Panc1 (cell line): ENCODE data around the gene LENG8. TPM values are rescaled to one million over a fixed set of nuclear protein-coding genes. Genes with fewer than 3 reads are reported as not detected.

Experiments
- ATAC-seq: fragments of 200-7000 bp; cut with Tn5 transposase; 2 replicates; pipeline ENCODE4 v1.9.1; 2020; ENCODE audit warnings: mild to moderate bottlenecking, moderate library complexity
- BruUV-seq: library from RNA; stranded (reverse); fragments of 400-500 nt; replicated peaks from 2 replicates; lab custom pipeline; 2021; lab: Mats Ljungman, UMichigan
- CTCF ChIA-PET: fragments of 300-600 bp; sonication (Branson Sonifier 250); formaldehyde crosslinking; loops from one replicate; lab custom pipeline; 2022; ENCODE audit warnings: antibody characterized with exemption; lab: Charles Lee
- POLR2A ChIA-PET: fragments of 300-600 bp; sonication (Branson Sonifier 250); formaldehyde crosslinking; loops from one replicate; lab custom pipeline; 2022; ENCODE audit warnings: antibody characterized with exemption; lab: Charles Lee
- DNase-seq: peaks from one replicate; pipeline ENCODE4 v3.0.0-alpha.2; 2010; ENCODE audit warnings: low read depth, low spot score
- H3K27ac ChIP-seq: 2 replicates; pipeline ENCODE4 v1.5.1; 2011; ENCODE audit warnings: mild to moderate bottlenecking, low read length, inconsistent platforms
- H3K27me3 ChIP-seq: fragments of 200-500 bp; sonication (Bioruptor generic); 2 replicates; pipeline ENCODE4 v1.6.0; 2014; ENCODE audit warnings: low read length, inconsistent platforms; ENCODE audit not compliant: control insufficient read depth, insufficient read depth
- H3K36me3 ChIP-seq: fragments of 200-500 bp; sonication (Bioruptor generic); 2 replicates; pipeline ENCODE4 v1.5.1; 2014; ENCODE audit warnings: inconsistent platforms, mild to moderate bottlenecking, low read length, moderate library complexity; ENCODE audit not compliant: control insufficient read depth, insufficient read depth
- H3K4me1 ChIP-seq: 2 replicates; pipeline ENCODE4 v1.5.1; 2011; ENCODE audit warnings: inconsistent platforms, mild to moderate bottlenecking, low read length, moderate library complexity; ENCODE audit not compliant: control insufficient read depth, insufficient read depth
- H3K4me3 ChIP-seq, 2 experiments: 2 replicates each; pipeline ENCODE4 v1.5.1; 2011 to 2012; ENCODE audit warnings: low read depth in 2 of 2, low read length in 2 of 2, mild to moderate bottlenecking in 2 of 2, inconsistent platforms in 1 of 2, moderate library complexity in 1 of 2
- H3K9me3 ChIP-seq: fragments of 200-500 bp; sonication (Bioruptor generic); 2 replicates; pipeline ENCODE4 v1.5.1; 2014; ENCODE audit warnings: low read depth, mild to moderate bottlenecking, inconsistent platforms, low read length, moderate library complexity; ENCODE audit not compliant: control insufficient read depth, insufficient read depth
- CTCF ChIP-seq: fragments of 450-650 bp; IDR thresholded peaks from 2 replicates; pipeline ENCODE4 v1.5.1; 2017; ENCODE audit warnings: mild to moderate bottlenecking
- POLR2AphosphoS5 ChIP-seq: IDR thresholded peaks from 2 replicates; pipeline ENCODE4 v1.6.1; 2012; ENCODE audit warnings: mild to moderate bottlenecking, low read depth, low read length, moderate library complexity
- REST ChIP-seq, 2 experiments: IDR thresholded peaks; 2 replicates each; pipeline ENCODE4 v1.6.1; 2011 to 2012; ENCODE audit warnings: low read depth in 2 of 2, control low read depth in 1 of 2, low read length in 1 of 2, mild to moderate bottlenecking in 1 of 2, moderate library complexity in 1 of 2; ENCODE audit not compliant: insufficient read depth in 1 of 2
- SIN3A ChIP-seq: IDR thresholded peaks from 2 replicates; pipeline ENCODE4 v1.6.1; 2012; ENCODE audit warnings: low read depth, mild to moderate bottlenecking, low read length, moderate library complexity, borderline replicate concordance; ENCODE audit not compliant: insufficient read depth
- TCF7L2 ChIP-seq: IDR thresholded peaks from 2 replicates; pipeline ENCODE4 v1.6.1; 2011; ENCODE audit warnings: mild to moderate bottlenecking, low read depth, low read length, inconsistent platforms
- in situ Hi-C: cut with HindIII; loops from 2 replicates; pipeline ENCODE4 v1.10.0; 2016; ENCODE audit warnings: low sequenced_read_pairs, low pct_unique_long_range_greater_than_20kb
- intact Hi-C: fragments of 100-400 bp; cut with micrococcal nuclease; formaldehyde crosslinking; loops from one replicate; pipeline ENCODE4 v1.10.0; 2022; ENCODE audit not compliant: unreplicated experiment
- total RNA-seq: library from RNA; stranded (reverse); gene quantifications from one replicate; pipeline ENCODE4 v1.2.1, GENCODE V29; 2021; ENCODE audit not compliant: unreplicated experiment

The LENG8 gene
- total RNA-seq, 1 experiment from 2014 or later, result 268 TPM

GRCh38 chr19:54451331-54451871 lies 2.4 kb downstream of the LENG8 start:
- no TSS peak for BruUV-seq
- peak overlapping the region; percentile 85 to 97; a peak in 3 of 4 replicates for H3K4me3 ChIP-seq
- ChIA-PET POLR2A (interaction anchor here (2.1 kb wide), 1 partner anchor 11 kb away, joined by 11 read pairs; no protein-coding TSS in a partner anchor), CTCF (interaction anchor here (0.5 kb wide), 1 partner anchor 13 kb away, joined by 3 read pairs; no protein-coding TSS in a partner anchor)
- H3K9me3 ChIP-seq, result no peaks in the 10 kb centered on the region
- no peaks in the 10 kb centered on the region for H3K27me3 ChIP-seq
- intact Hi-C loops (no loop called here), in situ Hi-C loops (no loop called here)
- H3K4me1 ChIP-seq, result peaks cover 20% of the 10 kb centered on the region
- peaks cover 32% of the 10 kb centered on the region for H3K36me3 ChIP-seq
- no peak for TF ChIP-seq TCF7L2
- ATAC-seq, result no peak
- H3K27ac ChIP-seq, result peak overlapping the region; percentile 96
- no peak for DNase-seq

- Histone ChIP-seq H3K4me1 (peaks cover 16% of the 10 kb centered on the region), H3K9me3 (no peaks in the 10 kb centered on the region), H3K27ac (no peak overlapping the region; the same call in 1 of the 2 replicates), H3K27me3 (no peaks in the 10 kb centered on the region), H3K4me3 (no peak overlapping the region), H3K36me3 (peaks cover 35% of the 10 kb centered on the region)
- ChIA-PET CTCF (no interaction called here), POLR2A (no interaction called here)
- DNase-seq (no peak), ATAC-seq (no peak)
- in situ Hi-C loops, result no loop called here
- no TSS peak for BruUV-seq
- TF ChIP-seq REST (IDR thresholded peaks at IDR 0.05; ENCODE audit: insufficient read depth in 1 of 2, low read depth in 2 of 2, low read length in 1 of 2) (no peak), POLR2AphosphoS5 (no peak), SIN3A (no peak), CTCF (no peak), TCF7L2 (no peak)
- intact Hi-C loops, result no loop called here
Measured at GRCh38 chr19:54451997-54452396, 3.0 kb downstream of the LENG8 start.

GRCh38 chr19:54452626-54453025 lies 3.6 kb downstream of the LENG8 start:
- BruUV-seq, result no TSS peak

More at GRCh38 chr19:54452626-54453025, 3.6 kb downstream of the LENG8 start:
- POLR2A ChIA-PET, result no interaction called here
- CTCF ChIA-PET, result no interaction called here
- intact Hi-C loops, result no loop called here
- no peak for ATAC-seq
- Histone ChIP-seq H3K27me3 (no peaks in the 10 kb centered on the region), H3K36me3 (peaks cover 35% of the 10 kb centered on the region), H3K4me1 (peaks cover 12% of the 10 kb centered on the region), H3K4me3 (no peak overlapping the region), H3K9me3 (no peaks in the 10 kb centered on the region), H3K27ac (no peak overlapping the region)
- no peak for TF ChIP-seq POLR2AphosphoS5
- no peak for TF ChIP-seq TCF7L2
- TF ChIP-seq REST (IDR thresholded peaks at IDR 0.05; ENCODE audit: insufficient read depth in 1 of 2, low read depth in 2 of 2, low read length in 1 of 2), result no peak
- TF ChIP-seq SIN3A, result no peak
- no peak for TF ChIP-seq CTCF
- DNase-seq, result no peak
- in situ Hi-C loops, result no loop called here
